H9 (cell line): Measurements from ENCODE around the gene PGGHG. TPM values are rescaled to one million over a fixed set of nuclear protein-coding genes. Genes with fewer than 3 reads are reported as not detected.

Experiments
- DNase-seq: peaks from one replicate; pipeline ENCODE4 v3.0.0-alpha.2; 2017
- H2AFZ ChIP-seq: one replicate; pipeline ENCODE4 v1.6.1; 2013; ENCODE audit warnings: mild to moderate bottlenecking, low read length, control low read depth, moderate library complexity
- H2AK5ac ChIP-seq: 2 replicates; pipeline ENCODE4 v1.6.1; 2013; ENCODE audit warnings: low read length, control low read depth, mixed read lengths; ENCODE audit not compliant: insufficient read length
- H2BK120ac ChIP-seq: one replicate; pipeline ENCODE4 v1.6.1; 2013; ENCODE audit warnings: low read depth, mild to moderate bottlenecking, low read length, control low read depth, inconsistent platforms; ENCODE audit not compliant: poor library complexity, severe bottlenecking
- H2BK12ac ChIP-seq: 2 replicates; pipeline ENCODE4 v1.6.1; 2013; ENCODE audit warnings: low read length, control low read depth, mixed read lengths, low read depth; ENCODE audit not compliant: insufficient read length
- H2BK15ac ChIP-seq: 2 replicates; pipeline ENCODE4 v1.6.1; 2013; ENCODE audit warnings: low read depth, low read length, control low read depth
- H2BK20ac ChIP-seq: one replicate; pipeline ENCODE4 v1.6.1; 2013; ENCODE audit warnings: low read depth, mild to moderate bottlenecking, low read length, control low read depth, inconsistent platforms; ENCODE audit not compliant: poor library complexity, severe bottlenecking
- H2BK5ac ChIP-seq: 2 replicates; pipeline ENCODE4 v1.6.1; 2013; ENCODE audit warnings: low read length, control low read depth, mixed read lengths; ENCODE audit not compliant: insufficient read length
- H3K14ac ChIP-seq: 2 replicates; pipeline ENCODE4 v1.6.1; 2013; ENCODE audit warnings: low read length, control low read depth; ENCODE audit not compliant: insufficient read depth
- H3K18ac ChIP-seq: 2 replicates; pipeline ENCODE4 v1.6.1; 2013; ENCODE audit warnings: low read depth, mild to moderate bottlenecking, mixed read lengths, low read length, control low read depth; ENCODE audit not compliant: insufficient read length
- H3K23ac ChIP-seq: 2 replicates; pipeline ENCODE4 v1.6.1; 2013; ENCODE audit warnings: low read length, control low read depth, mixed read lengths, low read depth; ENCODE audit not compliant: insufficient read length
- H3K23me2 ChIP-seq: 2 replicates; pipeline ENCODE4 v1.6.1; 2013; ENCODE audit warnings: low read depth, mild to moderate bottlenecking, mixed read lengths, low read length, control low read depth; ENCODE audit not compliant: insufficient read length, poor library complexity, severe bottlenecking
- H3K27ac ChIP-seq: 2 replicates; pipeline ENCODE4 v1.5.1; 2013; ENCODE audit warnings: low read length, control low read depth, mixed read lengths, low read depth; ENCODE audit not compliant: insufficient read length
- H3K27me3 ChIP-seq: 2 replicates; pipeline ENCODE4 v1.6.1; 2013; ENCODE audit warnings: low read length, control low read depth, inconsistent platforms; ENCODE audit not compliant: insufficient read depth
- H3K4ac ChIP-seq: 2 replicates; pipeline ENCODE4 v1.6.1; 2013; ENCODE audit warnings: low read depth, mild to moderate bottlenecking, control low read depth, inconsistent platforms, low read length, moderate library complexity
- H3K4me1 ChIP-seq: 2 replicates; pipeline ENCODE4 v1.6.1; 2013; ENCODE audit warnings: low read length, control low read depth, inconsistent platforms; ENCODE audit not compliant: insufficient read depth
- H3K4me2 ChIP-seq: 2 replicates; pipeline ENCODE4 v1.6.1; 2013; ENCODE audit warnings: low read length, control low read depth, mixed read lengths; ENCODE audit not compliant: insufficient read length, insufficient read depth
- H3K56ac ChIP-seq: 2 replicates; pipeline ENCODE4 v1.6.1; 2013; ENCODE audit warnings: low read depth, mild to moderate bottlenecking, mixed read lengths, low read length, control low read depth; ENCODE audit not compliant: insufficient read length
- H3K79me1 ChIP-seq: 2 replicates; pipeline ENCODE4 v1.6.1; 2013; ENCODE audit warnings: low read depth, mild to moderate bottlenecking, moderate library complexity, low read length, control low read depth, inconsistent platforms; ENCODE audit not compliant: insufficient read depth, poor library complexity, severe bottlenecking
- H3K79me2 ChIP-seq: 2 replicates; pipeline ENCODE4 v1.6.1; 2013; ENCODE audit warnings: low read length, control low read depth, inconsistent platforms; ENCODE audit not compliant: insufficient read depth
- H3K9ac ChIP-seq: 2 replicates; pipeline ENCODE4 v1.6.1; 2013; ENCODE audit warnings: low read length, control low read depth, mixed read lengths; ENCODE audit not compliant: insufficient read length; ENCODE audit errors: extremely low read depth
- H3K9me3 ChIP-seq: one replicate; pipeline ENCODE4 v1.6.1; 2013; ENCODE audit warnings: low read depth, low read length, inconsistent platforms; ENCODE audit not compliant: control insufficient read depth
- H3T11ph ChIP-seq: one replicate; pipeline ENCODE4 v1.6.1; 2013; ENCODE audit warnings: mild to moderate bottlenecking, low read length, control low read depth, inconsistent platforms
- H4K20me1 ChIP-seq: one replicate; pipeline ENCODE4 v1.6.1; 2013; ENCODE audit not compliant: control insufficient read depth, insufficient read length, insufficient read depth
- H4K5ac ChIP-seq: 2 replicates; pipeline ENCODE4 v1.6.1; 2013; ENCODE audit warnings: low read depth, mild to moderate bottlenecking, mixed read lengths, low read length, control low read depth; ENCODE audit not compliant: insufficient read length
- H4K8ac ChIP-seq: replicated peaks from 2 replicates; pipeline ENCODE4 v1.6.1; 2013; ENCODE audit warnings: low read length, control low read depth, mixed read lengths, low read depth; ENCODE audit not compliant: insufficient read length
- H4K91ac ChIP-seq: 2 replicates; pipeline ENCODE4 v1.6.1; 2013; ENCODE audit warnings: low read depth, mild to moderate bottlenecking, moderate library complexity, mixed read lengths, low read length, control low read depth; ENCODE audit not compliant: insufficient read length
- H3K27ac Mint-ChIP-seq, 3 experiments: 2 replicates in 2 of 3; 3 replicates in 1 of 3; pipeline ENCODE4 v1.8.0; 2020 to 2021; ENCODE audit warnings: mixed read lengths in 3 of 3, mild to moderate bottlenecking in 1 of 3, moderate library complexity in 1 of 3
- H3K27me3 Mint-ChIP-seq: 2 replicates; pipeline ENCODE4 v1.8.0; 2021; ENCODE audit warnings: low read depth, mild to moderate bottlenecking, moderate library complexity, mixed read lengths
- H3K36me3 Mint-ChIP-seq, 3 experiments: 2 replicates in 2 of 3; 3 replicates in 1 of 3; pipeline ENCODE4 v1.8.0; 2020 to 2021; ENCODE audit warnings: low read depth in 3 of 3, mixed read lengths in 3 of 3; ENCODE audit not compliant: insufficient read depth in 1 of 3
- H3K4me1 Mint-ChIP-seq, 2 experiments: 2 replicates each; pipeline ENCODE4 v1.8.0; 2020; ENCODE audit warnings: mixed read lengths in 2 of 2
- H3K4me3 Mint-ChIP-seq, 2 experiments: 2 replicates in 1 of 2; 3 replicates in 1 of 2; pipeline ENCODE4 v1.8.0; 2020 to 2021; ENCODE audit warnings: mild to moderate bottlenecking in 2 of 2, mixed read lengths in 2 of 2, moderate library complexity in 1 of 2
- H3K9me3 Mint-ChIP-seq, 2 experiments: 2 replicates in 1 of 2; 3 replicates in 1 of 2; pipeline ENCODE4 v1.8.0; 2020; ENCODE audit warnings: mild to moderate bottlenecking in 2 of 2, mixed read lengths in 2 of 2, moderate library complexity in 1 of 2
- WGBS: extraction: QIAGEN DNeasy Blood & Tissue Kit; methylation state at CpG from one replicate; pipeline ENCODE4 v1.1.7; 2013; ENCODE audit warnings: missing lambda C conversion rate, low lambda C conversion rate, mixed read lengths; ENCODE audit not compliant: insufficient read length; ENCODE audit errors: extremely low coverage; 5-methylcytosine and 5-hydroxymethylcytosine counted together
- total RNA-seq: library from RNA; stranded (reverse); gene quantifications from 2 replicates; pipeline ENCODE4 v1.2.1, GENCODE V29; 2021
- TF ChIP-seq, protein P1 (sequence below): fragments of 200-600 bp; sonication (generic); conservative IDR thresholded peaks from 3 replicates; pipeline ENCODE4 v1.8.0; 2021; ENCODE audit warnings: antibody characterized with exemption, mild to moderate bottlenecking

The PGGHG gene
- total RNA-seq, 1 experiment from 2014 or later, result 58.3 TPM

DNA sequence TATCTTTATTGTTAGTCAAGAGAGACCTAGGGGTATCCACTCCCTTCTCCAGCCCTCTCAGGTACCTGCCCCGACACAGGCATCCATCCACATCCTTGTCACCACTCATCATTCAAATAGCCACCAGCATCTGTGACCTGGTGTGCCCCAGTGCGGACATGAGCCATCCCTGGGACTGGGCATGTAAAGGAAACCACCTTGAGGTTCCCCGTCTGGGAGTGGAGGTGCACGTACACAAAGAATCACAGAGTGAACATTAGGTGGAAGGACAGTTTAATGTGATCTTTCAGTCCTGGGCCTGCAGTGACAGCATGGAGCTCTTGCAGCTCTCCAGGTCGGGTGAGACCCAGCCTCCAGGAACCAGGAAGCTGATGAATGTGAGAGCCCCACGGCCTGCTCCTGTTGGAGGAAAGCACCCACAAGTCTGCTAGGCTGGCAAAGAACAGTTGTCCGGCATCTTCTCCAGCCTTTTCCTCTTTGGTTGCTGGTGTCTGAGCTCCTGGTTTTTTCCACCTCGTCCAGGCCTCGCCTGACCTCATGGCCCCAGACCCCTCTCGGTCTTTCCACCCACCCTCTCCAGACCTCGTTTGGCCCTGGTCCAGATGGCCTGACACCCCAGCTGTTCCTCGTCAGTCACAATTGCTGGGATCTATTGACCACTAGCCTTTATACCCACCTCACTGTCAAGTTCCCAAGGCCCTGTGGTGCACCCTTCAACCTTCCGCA, 35.6 kb upstream of the PGGHG start:
- peaks cover 0 to 5% of the 10 kb centered on the region in 2 experiments; a peak in 2 of 4 replicates for H3K4me1 Mint-ChIP-seq
- no peak for DNase-seq
- no peak overlapping the region for H3K27ac Mint-ChIP-seq
- Histone ChIP-seq H3K9ac (no peak overlapping the region), H3K27me3 (no peaks in the 10 kb centered on the region), H3K4ac (no peak overlapping the region), H3K18ac (no peak overlapping the region), H3K79me2 (no peaks in the 10 kb centered on the region), H2AK5ac (no peak overlapping the region), H3K56ac (no peak overlapping the region), H3K23ac (no peak overlapping the region), H2BK5ac (no peak overlapping the region), H3K27ac (no peak overlapping the region), H3K4me2 (no peak overlapping the region), H2AFZ (no peak overlapping the region), H2BK20ac (no peak overlapping the region), H4K20me1 (no peaks in the 10 kb centered on the region), H4K5ac (no peak overlapping the region), H4K91ac (no peak overlapping the region), H4K8ac (no peak overlapping the region), H2BK12ac (no peak overlapping the region), H3K79me1 (no peaks in the 10 kb centered on the region), H2BK120ac (no peak overlapping the region), H3K9me3 (no peaks in the 10 kb centered on the region), H3K4me1 (no peaks in the 10 kb centered on the region), H3K14ac (no peak overlapping the region), H2BK15ac (no peak overlapping the region), H3T11ph (no peak overlapping the region), H3K23me2 (no peaks in the 10 kb centered on the region)
- no peaks in the 10 kb centered on the region; the same call in 1 of the 2 replicates for H3K27me3 Mint-ChIP-seq
- TF ChIP-seq, protein P1, sequence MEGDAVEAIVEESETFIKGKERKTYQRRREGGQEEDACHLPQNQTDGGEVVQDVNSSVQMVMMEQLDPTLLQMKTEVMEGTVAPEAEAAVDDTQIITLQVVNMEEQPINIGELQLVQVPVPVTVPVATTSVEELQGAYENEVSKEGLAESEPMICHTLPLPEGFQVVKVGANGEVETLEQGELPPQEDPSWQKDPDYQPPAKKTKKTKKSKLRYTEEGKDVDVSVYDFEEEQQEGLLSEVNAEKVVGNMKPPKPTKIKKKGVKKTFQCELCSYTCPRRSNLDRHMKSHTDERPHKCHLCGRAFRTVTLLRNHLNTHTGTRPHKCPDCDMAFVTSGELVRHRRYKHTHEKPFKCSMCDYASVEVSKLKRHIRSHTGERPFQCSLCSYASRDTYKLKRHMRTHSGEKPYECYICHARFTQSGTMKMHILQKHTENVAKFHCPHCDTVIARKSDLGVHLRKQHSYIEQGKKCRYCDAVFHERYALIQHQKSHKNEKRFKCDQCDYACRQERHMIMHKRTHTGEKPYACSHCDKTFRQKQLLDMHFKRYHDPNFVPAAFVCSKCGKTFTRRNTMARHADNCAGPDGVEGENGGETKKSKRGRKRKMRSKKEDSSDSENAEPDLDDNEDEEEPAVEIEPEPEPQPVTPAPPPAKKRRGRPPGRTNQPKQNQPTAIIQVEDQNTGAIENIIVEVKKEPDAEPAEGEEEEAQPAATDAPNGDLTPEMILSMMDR, result no peak
- H3K36me3 Mint-ChIP-seq, result peaks cover 31 to 45% (median 31%) of the 10 kb centered on the region in 3 experiments
- no peak overlapping the region for H3K4me3 Mint-ChIP-seq
- no peaks in the 10 kb centered on the region; a peak in 1 of 5 replicates for H3K9me3 Mint-ChIP-seq
- WGBS, result no CpG with 5 or more reads among the region's 13 CpGs
